Dendritic cell treated with granulocyte-macrophage colony-stimulating factor and Interleukin-4, amounts not matched to agents 40 ng/mL and 50 ng/mL, for 4 days (primary cell): Measurements from ENCODE around the gene TVP23A.

Source experiments
- H3K27ac Mint-ChIP-seq: one replicate; pipeline ENCODE4 v1.8.0; 2022; ENCODE audit warnings: mild to moderate bottlenecking, mixed read lengths
- H3K27me3 Mint-ChIP-seq: one replicate; pipeline ENCODE4 v1.8.0; 2022; ENCODE audit warnings: mild to moderate bottlenecking, mixed read lengths
- H3K36me3 Mint-ChIP-seq: one replicate; pipeline ENCODE4 v1.8.0; 2022; ENCODE audit warnings: low read depth, mixed read lengths
- H3K4me1 Mint-ChIP-seq: one replicate; pipeline ENCODE4 v1.8.0; 2022; ENCODE audit warnings: low read depth, mixed read lengths
- H3K4me3 Mint-ChIP-seq: one replicate; pipeline ENCODE4 v1.8.0; 2022; ENCODE audit warnings: mild to moderate bottlenecking, moderate library complexity, mixed read lengths
- H3K9me3 Mint-ChIP-seq: one replicate; pipeline ENCODE4 v1.8.0; 2022; ENCODE audit warnings: mixed read lengths
- intact Hi-C: fragments of 100-400 bp; cut with micrococcal nuclease; formaldehyde crosslinking; loops from one replicate; pipeline ENCODE4 v1.15.0; 2022

Gene TVP23A

DNA sequence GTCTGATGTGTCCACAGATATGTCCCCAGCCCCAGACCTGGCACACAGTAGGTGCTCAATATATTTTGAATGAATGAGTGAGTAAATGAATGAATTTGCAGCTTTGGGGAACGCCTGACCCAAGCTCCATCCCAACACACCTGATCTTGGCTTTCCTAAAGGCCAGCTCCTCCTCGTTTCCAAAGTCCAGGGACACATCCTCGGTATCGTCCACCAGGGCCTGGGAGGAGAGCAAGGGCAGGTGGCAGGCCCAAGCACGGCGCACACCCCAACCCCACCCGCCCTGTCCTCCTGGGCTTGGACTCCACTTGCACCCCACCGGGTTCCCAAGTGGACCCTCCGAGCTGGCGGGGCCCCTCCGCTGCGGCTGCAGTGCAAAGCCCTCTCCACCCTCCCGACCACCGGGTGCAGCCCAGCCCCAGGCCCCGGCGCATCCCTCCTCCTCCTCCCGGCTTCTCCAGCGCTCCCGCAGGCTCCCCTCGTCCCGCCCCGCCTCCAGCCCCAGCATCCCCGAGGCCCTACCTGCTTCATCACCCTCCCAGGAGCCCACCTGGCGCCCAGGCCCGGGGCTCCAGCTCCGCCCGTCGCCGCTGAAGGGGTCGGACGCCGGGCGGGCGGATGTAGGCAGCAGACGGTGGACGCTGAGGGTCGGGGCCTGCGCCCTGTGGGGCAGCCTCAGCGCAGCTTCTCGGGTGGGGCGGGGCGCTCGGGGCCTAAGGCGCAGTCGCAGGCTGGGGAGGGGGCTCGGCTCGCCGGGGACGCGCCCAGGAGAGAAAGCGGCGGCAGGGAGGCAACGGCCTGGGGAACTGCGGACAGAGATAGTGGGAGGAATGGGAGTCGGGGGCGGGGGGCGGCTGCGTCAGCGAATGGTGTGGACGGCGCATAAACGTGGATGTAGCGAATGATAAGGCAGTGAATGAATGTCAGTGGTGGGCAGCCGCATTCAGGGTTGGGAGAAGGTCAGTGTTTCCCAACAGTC, at the start of gene TVP23A:
Gene TVP23A (minus strand): TSS at position 832 of the 979 bp plus-strand sequence. CDS start 301 bp downstream, at position 531.
- peak within 1 kb of the TSS; percentile 72 for H3K4me3 Mint-ChIP-seq

DNA sequence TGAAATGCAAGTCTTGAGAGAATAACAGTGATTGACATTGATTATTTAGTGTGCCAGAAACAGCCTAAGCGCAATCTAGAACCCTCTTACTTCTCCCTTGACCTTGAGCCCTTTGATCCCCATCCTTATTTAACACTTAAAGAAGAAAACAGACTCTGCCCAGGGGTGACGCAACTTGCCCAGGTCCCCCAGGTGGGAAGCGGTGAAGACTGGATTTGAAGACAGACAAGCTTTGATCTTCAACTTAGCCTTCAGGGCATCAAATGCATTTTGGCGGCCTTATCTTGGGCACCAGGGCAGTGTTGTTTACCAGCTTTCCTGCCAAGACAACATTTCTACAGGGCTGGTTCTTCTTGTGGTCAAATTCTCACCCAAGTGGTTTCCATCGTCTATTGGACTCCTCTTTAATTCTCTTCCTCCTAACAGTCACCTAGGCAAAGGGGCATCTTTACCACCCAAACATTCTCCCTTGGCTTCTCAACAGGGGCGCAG, 49.6 kb upstream of the TVP23A start:
- Mint-ChIP-seq H3K27ac (peak overlapping the region; percentile 92), H3K9me3 (no peaks in the 10 kb centered on the region), H3K4me1 (peaks cover 80% of the 10 kb centered on the region), H3K27me3 (no peaks in the 10 kb centered on the region), H3K4me3 (peak overlapping the region; percentile 85), H3K36me3 (peaks cover 74% of the 10 kb centered on the region)
- intact Hi-C loops: no loop called here

More for the DNA sequence above, at the start of gene TVP23A:
- peak within 1 kb of the TSS; percentile 81 for H3K27ac Mint-ChIP-seq
- H3K4me1 Mint-ChIP-seq: peaks cover 61% of the 10 kb centered on the region
- peaks cover 18% of the 10 kb centered on the region for H3K27me3 Mint-ChIP-seq
- H3K9me3 Mint-ChIP-seq: no peaks in the 10 kb centered on the region
- intact Hi-C loops: no loop called here
- peaks cover 4% of the 10 kb centered on the region for H3K36me3 Mint-ChIP-seq

- peak overlapping the region; percentile 92 for H3K27ac Mint-ChIP-seq
- intact Hi-C loops: no loop called here
These were observed 48.6 kb upstream of the TVP23A start for GRCh38 chr16:10867199-10867598.

GRCh38 chr16:10865991-10866966, 47.7 kb upstream of the TVP23A start:
- Mint-ChIP-seq H3K9me3 (no peaks in the 10 kb centered on the region), H3K36me3 (peaks cover 55% of the 10 kb centered on the region), H3K27ac (peak overlapping the region; percentile 92), H3K4me3 (peak overlapping the region; percentile 85), H3K4me1 (peaks cover 77% of the 10 kb centered on the region), H3K27me3 (no peaks in the 10 kb centered on the region)
- intact Hi-C loops: no loop called here

More at GRCh38 chr16:10867199-10867598, 48.6 kb upstream of the TVP23A start:
- peaks cover 64% of the 10 kb centered on the region for H3K36me3 Mint-ChIP-seq
- H3K27me3 Mint-ChIP-seq: no peaks in the 10 kb centered on the region
- H3K4me1 Mint-ChIP-seq: peaks cover 80% of the 10 kb centered on the region
- peak overlapping the region; percentile 85 for H3K4me3 Mint-ChIP-seq
- H3K9me3 Mint-ChIP-seq: no peaks in the 10 kb centered on the region

DNA sequence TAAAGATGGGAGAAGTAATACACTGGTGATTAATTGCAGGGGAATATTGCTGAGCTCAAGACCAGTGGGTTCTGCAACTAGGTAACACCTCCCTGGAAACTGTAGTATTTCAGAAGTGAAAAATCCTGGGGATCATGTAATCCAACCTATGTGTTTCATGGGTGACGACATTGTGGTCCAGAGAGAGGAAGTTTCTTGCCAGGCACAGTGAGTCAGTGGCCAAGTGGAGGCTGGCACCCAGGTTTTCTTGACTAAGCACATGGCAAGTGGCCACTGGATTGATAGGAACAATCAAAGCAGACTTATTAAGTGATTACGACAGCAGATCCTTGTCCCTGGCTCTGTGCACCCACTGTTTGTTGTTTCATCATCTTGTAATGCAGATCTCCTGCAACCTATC, 43.8 kb upstream of the TVP23A start:
- Mint-ChIP-seq H3K4me1 (peaks cover 65% of the 10 kb centered on the region), H3K9me3 (peaks cover 13% of the 10 kb centered on the region), H3K27me3 (no peaks in the 10 kb centered on the region), H3K36me3 (peaks cover 17% of the 10 kb centered on the region), H3K4me3 (no peak overlapping the region), H3K27ac (peak overlapping the region; percentile 59)
- intact Hi-C loops: loop anchor here (2.0 kb wide), 1 partner anchor 16 kb away; no protein-coding TSS in a partner anchor

DNA sequence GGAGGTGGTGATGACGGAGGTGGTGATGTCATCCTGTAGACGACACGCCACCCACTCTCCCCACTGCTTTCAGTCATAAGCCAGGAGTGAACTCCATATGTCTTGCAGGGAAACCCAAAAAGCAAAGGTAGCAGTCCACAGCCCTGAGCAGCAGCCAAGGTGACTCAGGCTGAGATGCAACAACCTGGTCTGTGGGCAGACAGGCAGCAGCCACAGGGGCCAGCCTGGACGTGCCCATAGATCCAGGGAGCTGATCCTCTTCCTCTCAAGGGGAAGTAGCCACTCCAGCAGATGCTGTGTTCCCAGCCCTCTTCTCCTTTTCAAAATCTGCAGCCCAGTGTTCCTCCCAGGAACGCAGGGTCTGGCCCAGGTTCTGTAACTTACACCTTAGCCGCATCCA, 41.1 kb upstream of the TVP23A start:
- intact Hi-C loops: no loop called here
- no peaks in the 10 kb centered on the region for H3K27me3 Mint-ChIP-seq
- no peaks in the 10 kb centered on the region for H3K36me3 Mint-ChIP-seq
- H3K4me3 Mint-ChIP-seq: no peak overlapping the region
- H3K4me1 Mint-ChIP-seq: peaks cover 46% of the 10 kb centered on the region
- peak overlapping the region; percentile 73 for H3K27ac Mint-ChIP-seq
- peaks cover 13% of the 10 kb centered on the region for H3K9me3 Mint-ChIP-seq

- no peaks in the 10 kb centered on the region for H3K27me3 Mint-ChIP-seq
- intact Hi-C loops: no loop called here
These were observed 40.4 kb upstream of the TVP23A start for GRCh38 chr16:10859020-10859419.

DNA sequence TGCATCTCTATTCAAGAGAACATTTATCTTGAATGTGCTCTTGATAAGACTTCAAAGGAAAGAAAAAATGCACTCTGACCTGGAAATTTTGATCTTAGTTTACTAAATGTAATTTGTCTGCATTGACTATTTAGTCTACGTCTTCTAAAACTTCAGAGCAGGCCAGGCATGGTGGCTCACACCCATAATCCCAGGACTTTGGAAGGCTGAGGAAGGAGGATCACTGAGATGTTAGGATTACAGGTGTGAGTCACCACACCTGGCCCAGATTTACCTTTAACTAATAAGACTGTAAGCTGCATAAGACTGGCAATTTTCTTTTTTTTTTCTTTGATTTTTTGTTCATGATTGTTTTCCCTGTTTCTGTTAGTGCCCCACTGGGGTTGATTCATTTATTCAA, 39.6 kb upstream of the TVP23A start:
- no peak overlapping the region for H3K4me3 Mint-ChIP-seq
- H3K27me3 Mint-ChIP-seq: no peaks in the 10 kb centered on the region
- H3K4me1 Mint-ChIP-seq: peaks cover 40% of the 10 kb centered on the region
- intact Hi-C loops: no loop called here
- H3K9me3 Mint-ChIP-seq: peaks cover 13% of the 10 kb centered on the region
- H3K36me3 Mint-ChIP-seq: no peaks in the 10 kb centered on the region
- no peak overlapping the region for H3K27ac Mint-ChIP-seq

More at GRCh38 chr16:10859020-10859419, 40.4 kb upstream of the TVP23A start:
- Mint-ChIP-seq H3K36me3 (no peaks in the 10 kb centered on the region), H3K4me1 (peaks cover 44% of the 10 kb centered on the region), H3K4me3 (no peak overlapping the region), H3K27ac (peak overlapping the region; percentile 73), H3K9me3 (peaks cover 13% of the 10 kb centered on the region)

GRCh38 chr16:10856042-10856441, 37.4 kb upstream of the TVP23A start:
- Mint-ChIP-seq H3K4me3 (no peak overlapping the region), H3K4me1 (peaks cover 35% of the 10 kb centered on the region), H3K27me3 (no peaks in the 10 kb centered on the region), H3K9me3 (peaks cover 13% of the 10 kb centered on the region), H3K27ac (no peak overlapping the region), H3K36me3 (no peaks in the 10 kb centered on the region)
- intact Hi-C loops: no loop called here

- H3K36me3 Mint-ChIP-seq: no peaks in the 10 kb centered on the region
- H3K4me1 Mint-ChIP-seq: peaks cover 45% of the 10 kb centered on the region
- H3K27ac Mint-ChIP-seq: peak overlapping the region; percentile 7
- H3K4me3 Mint-ChIP-seq: no peak overlapping the region
- H3K9me3 Mint-ChIP-seq: no peaks in the 10 kb centered on the region
- H3K27me3 Mint-ChIP-seq: no peaks in the 10 kb centered on the region
- intact Hi-C loops: no loop called here
These were observed 34.4 kb upstream of the TVP23A start for GRCh38 chr16:10852948-10853347.

- Mint-ChIP-seq H3K36me3 (no peaks in the 10 kb centered on the region), H3K4me1 (peaks cover 50% of the 10 kb centered on the region), H3K27ac (no peak overlapping the region), H3K4me3 (no peak overlapping the region), H3K27me3 (no peaks in the 10 kb centered on the region), H3K9me3 (no peaks in the 10 kb centered on the region)
- intact Hi-C loops: no loop called here
These were observed 33.7 kb upstream of the TVP23A start for GRCh38 chr16:10852286-10852685.

DNA sequence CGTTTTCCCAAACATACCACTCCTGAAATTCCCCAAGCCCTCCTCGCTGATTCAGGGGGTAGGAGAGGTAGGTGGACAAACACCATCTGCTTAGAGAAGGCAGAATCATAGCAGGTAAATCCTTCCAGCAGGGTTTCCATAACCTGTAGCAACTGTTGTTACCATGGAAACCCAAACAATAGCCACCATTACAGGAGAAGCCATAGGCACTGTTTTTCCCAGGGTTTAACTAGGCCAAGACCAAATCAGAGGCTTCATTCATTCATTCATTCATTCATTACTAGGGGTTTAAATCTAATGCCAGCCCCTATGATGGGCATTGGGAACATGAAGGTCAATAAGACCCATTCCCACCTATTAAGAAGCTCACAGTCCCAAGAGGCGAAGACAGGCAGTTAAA, 32.9 kb upstream of the TVP23A start:
- no peaks in the 10 kb centered on the region for H3K27me3 Mint-ChIP-seq
- no peak overlapping the region for H3K4me3 Mint-ChIP-seq
- H3K36me3 Mint-ChIP-seq: no peaks in the 10 kb centered on the region
- no peaks in the 10 kb centered on the region for H3K9me3 Mint-ChIP-seq
- no peak overlapping the region for H3K27ac Mint-ChIP-seq
- intact Hi-C loops: no loop called here
- peaks cover 57% of the 10 kb centered on the region for H3K4me1 Mint-ChIP-seq

- intact Hi-C loops: no loop called here
- Mint-ChIP-seq H3K27ac (no peak overlapping the region), H3K9me3 (no peaks in the 10 kb centered on the region), H3K36me3 (no peaks in the 10 kb centered on the region), H3K4me3 (no peak overlapping the region), H3K4me1 (peaks cover 65% of the 10 kb centered on the region), H3K27me3 (no peaks in the 10 kb centered on the region)
These were observed 31.9 kb upstream of the TVP23A start for GRCh38 chr16:10850478-10850850.
